ENCODE measurements around the gene SPEM3. TPM values are rescaled to one million over a fixed set of nuclear protein-coding genes. Genes with fewer than 3 reads are reported as not detected.

SPEM3 gene
- total and polyA plus RNA-seq, 4 donors, result not detected

DNA sequence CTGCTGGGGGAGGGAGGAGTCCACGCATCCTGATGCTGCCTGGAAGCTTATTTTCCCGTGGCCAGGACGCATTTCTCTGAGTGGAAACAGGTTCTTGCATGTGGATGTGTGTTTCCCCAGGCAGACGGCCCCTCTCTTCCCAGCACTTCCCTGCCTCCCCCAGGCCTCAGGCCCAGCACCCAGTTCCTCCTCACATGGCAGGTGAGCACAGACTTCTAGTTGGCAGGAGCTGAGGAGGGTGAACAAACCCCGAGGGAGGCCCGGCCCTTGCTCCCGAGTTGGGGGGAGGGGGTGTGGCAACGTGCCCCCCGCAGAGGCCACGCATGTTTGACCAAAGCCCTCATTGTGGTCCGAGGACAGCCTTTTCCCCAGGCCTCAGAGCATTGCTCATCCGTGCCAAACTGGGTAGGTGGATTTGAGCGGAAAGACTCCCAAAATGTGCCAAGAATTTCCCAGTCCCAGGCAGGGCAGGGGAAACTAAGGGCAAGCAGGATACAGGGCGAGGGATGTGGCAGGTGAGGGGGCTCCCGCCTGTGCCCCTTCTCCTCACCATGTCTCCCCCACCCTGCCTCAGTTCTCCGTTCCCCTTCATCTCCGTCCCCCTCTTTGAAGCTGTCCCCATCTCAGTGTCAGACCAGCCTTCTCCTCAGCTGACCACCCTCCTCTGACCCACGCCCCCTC lies 10.0 kb upstream of the SPEM3 start:
- Histone ChIP-seq H3K9ac (ENCODE audit: insufficient read depth in 1 of 2, low read length in 2 of 2) (no peak overlapping the region), H3K36me3 (ENCODE audit: control insufficient read depth in 4 of 4, insufficient read depth in 4 of 4, low read length in 4 of 4) (peaks cover 0 to 11% (median 5%) of the 10 kb centered on the region in 4 donors), H3K4me1 (ENCODE audit: control insufficient read depth in 5 of 5, insufficient read depth in 5 of 5, low read length in 5 of 5) (peaks cover 0 to 12% (median 0%) of the 10 kb centered on the region in 5 donors), H3K4me3 (no peak overlapping the region), H3K27ac (ENCODE audit: low read depth in 1 of 2, low read length in 1 of 2) (no peak overlapping the region), H3K9me3 (ENCODE audit: control insufficient read depth in 4 of 4, insufficient read depth in 3 of 4, low read length in 3 of 4) (no peaks in the 10 kb centered on the region), H3K27me3 (ENCODE audit: control insufficient read depth in 3 of 3, insufficient read depth in 3 of 3, low read length in 2 of 3) (no peaks in the 10 kb centered on the region)
- TF ChIP-seq, protein P1, sequence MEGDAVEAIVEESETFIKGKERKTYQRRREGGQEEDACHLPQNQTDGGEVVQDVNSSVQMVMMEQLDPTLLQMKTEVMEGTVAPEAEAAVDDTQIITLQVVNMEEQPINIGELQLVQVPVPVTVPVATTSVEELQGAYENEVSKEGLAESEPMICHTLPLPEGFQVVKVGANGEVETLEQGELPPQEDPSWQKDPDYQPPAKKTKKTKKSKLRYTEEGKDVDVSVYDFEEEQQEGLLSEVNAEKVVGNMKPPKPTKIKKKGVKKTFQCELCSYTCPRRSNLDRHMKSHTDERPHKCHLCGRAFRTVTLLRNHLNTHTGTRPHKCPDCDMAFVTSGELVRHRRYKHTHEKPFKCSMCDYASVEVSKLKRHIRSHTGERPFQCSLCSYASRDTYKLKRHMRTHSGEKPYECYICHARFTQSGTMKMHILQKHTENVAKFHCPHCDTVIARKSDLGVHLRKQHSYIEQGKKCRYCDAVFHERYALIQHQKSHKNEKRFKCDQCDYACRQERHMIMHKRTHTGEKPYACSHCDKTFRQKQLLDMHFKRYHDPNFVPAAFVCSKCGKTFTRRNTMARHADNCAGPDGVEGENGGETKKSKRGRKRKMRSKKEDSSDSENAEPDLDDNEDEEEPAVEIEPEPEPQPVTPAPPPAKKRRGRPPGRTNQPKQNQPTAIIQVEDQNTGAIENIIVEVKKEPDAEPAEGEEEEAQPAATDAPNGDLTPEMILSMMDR (IDR thresholded peaks at IDR 0.05; ENCODE audit: control extremely low read depth, extremely low read depth), result no peak
- no peak for ATAC-seq (ENCODE audit: insufficient read depth, low FRiP score)
- DNase-seq, result no peak
- 73 to 78% methylated on average over 18 of the region's 18 CpGs for WGBS, 2 donors

DNA sequence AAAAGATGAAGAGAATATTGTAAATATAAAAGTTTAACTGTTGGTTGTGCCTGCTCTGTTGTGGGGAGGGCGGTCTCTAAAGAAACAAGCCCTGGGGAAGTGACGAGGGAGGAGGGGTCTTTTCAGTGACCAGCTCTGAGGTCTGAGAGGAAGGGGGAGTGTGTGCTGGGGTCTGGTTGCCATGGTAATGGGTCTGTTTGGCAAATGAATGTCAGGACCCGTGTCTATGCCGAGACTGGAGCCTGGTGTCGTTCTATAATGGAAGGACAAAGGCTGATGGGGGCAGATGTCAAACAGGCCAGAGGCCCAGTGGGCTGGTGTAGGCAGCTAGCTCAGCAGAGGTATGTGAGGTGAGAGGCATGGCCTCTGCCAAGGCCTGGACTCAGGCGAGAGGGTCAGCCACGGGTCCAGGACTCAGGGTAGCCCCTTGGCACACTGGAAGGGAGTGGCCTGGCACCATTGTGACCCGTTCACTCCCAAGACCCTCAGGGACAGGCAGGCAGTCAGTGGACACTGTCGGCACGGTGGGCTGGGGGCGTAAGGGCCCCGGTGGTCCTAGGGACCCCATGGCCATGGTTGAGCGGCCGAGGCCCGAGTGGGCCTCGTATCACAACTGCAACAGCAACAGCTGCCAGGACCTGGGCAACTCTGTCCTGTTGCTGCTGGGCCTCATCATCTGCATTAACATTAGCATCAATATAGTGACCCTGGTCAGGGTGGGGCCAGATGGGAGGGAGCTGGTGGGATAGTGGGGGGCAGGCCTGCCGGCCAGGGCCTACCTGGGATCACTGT lies 8.6 kb upstream of the SPEM3 start, which contains the start of gene SPEM1:
Gene SPEM1 (plus strand): TSS at position 506 of the 792 bp plus-strand sequence. CDS start 61 bp downstream, at position 567.
- DNase-seq, result peak; percentile 79 to 84 (median 83)
- Histone ChIP-seq H3K9me3 (ENCODE audit: control insufficient read depth in 4 of 4, insufficient read depth in 3 of 4, low read length in 3 of 4) (no peaks in the 10 kb centered on the region), H3K27me3 (ENCODE audit: control insufficient read depth in 3 of 3, insufficient read depth in 3 of 3, low read length in 2 of 3) (no peaks in the 10 kb centered on the region), H3K27ac (ENCODE audit: low read depth in 1 of 2, low read length in 1 of 2) (no peak within 1 kb of the TSS), H3K9ac (ENCODE audit: insufficient read depth in 1 of 2, low read length in 2 of 2) (peak within 1 kb of the TSS in 1 of 2 donors; percentile 61), H3K4me3 (no peak within 1 kb of the TSS), H3K4me1 (ENCODE audit: control insufficient read depth in 5 of 5, insufficient read depth in 5 of 5, low read length in 5 of 5) (peaks cover 0 to 12% (median 0%) of the 10 kb centered on the region in 5 donors), H3K36me3 (ENCODE audit: control insufficient read depth in 4 of 4, insufficient read depth in 4 of 4, low read length in 4 of 4) (peaks cover 0 to 10% (median 4%) of the 10 kb centered on the region in 4 donors)
- WGBS, 2 donors, result 83 to 92% methylated on average over 17 of the region's 17 CpGs
- TF ChIP-seq, protein P1 (IDR thresholded peaks at IDR 0.05; ENCODE audit: control extremely low read depth, extremely low read depth), result no peak
- no peak for ATAC-seq (ENCODE audit: insufficient read depth, low FRiP score)

DNA sequence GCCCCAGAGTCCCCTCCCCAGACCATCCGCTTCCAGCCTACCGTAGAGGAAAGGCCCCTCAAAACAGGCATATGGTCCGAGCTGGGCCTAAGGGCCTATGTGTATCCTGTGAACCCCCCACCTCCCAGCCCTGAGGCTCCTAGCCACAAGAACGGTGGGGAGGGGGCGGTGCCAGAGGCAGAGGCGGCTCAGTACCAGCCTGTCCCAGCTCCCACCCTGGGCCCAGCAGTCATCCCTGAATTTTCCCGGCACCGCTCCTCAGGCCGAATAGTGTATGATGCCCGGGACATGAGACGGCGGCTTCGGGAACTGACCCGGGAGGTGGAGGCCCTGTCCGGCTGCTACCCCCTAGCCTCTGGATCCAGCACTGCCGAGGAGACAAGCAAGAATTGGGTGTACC lies 7.5 kb upstream of the SPEM3 start:
- ATAC-seq (ENCODE audit: insufficient read depth, low FRiP score) (no peak), DNase-seq (no peak)
- 96 to 97% methylated on average over 16 of the region's 16 CpGs for WGBS, 2 donors

More for the DNA sequence above, 7.5 kb upstream of the SPEM3 start:
- Histone ChIP-seq H3K36me3 (ENCODE audit: control insufficient read depth in 4 of 4, insufficient read depth in 4 of 4, low read length in 4 of 4) (peaks cover 0 to 7% (median 0%) of the 10 kb centered on the region in 4 donors), H3K4me3 (no peak overlapping the region), H3K4me1 (ENCODE audit: control insufficient read depth in 5 of 5, insufficient read depth in 5 of 5, low read length in 5 of 5) (peaks cover 0 to 12% (median 0%) of the 10 kb centered on the region in 5 donors), H3K9me3 (ENCODE audit: control insufficient read depth in 4 of 4, insufficient read depth in 3 of 4, low read length in 3 of 4) (no peaks in the 10 kb centered on the region), H3K27ac (ENCODE audit: low read depth in 1 of 2, low read length in 1 of 2) (no peak overlapping the region), H3K9ac (ENCODE audit: insufficient read depth in 1 of 2, low read length in 2 of 2) (no peak overlapping the region), H3K27me3 (ENCODE audit: control insufficient read depth in 3 of 3, insufficient read depth in 3 of 3, low read length in 2 of 3) (no peaks in the 10 kb centered on the region)
- TF ChIP-seq, protein P1 (IDR thresholded peaks at IDR 0.05; ENCODE audit: control extremely low read depth, extremely low read depth), result no peak

Measured in lung (tissue), 12 donors.